ENCODE data around the gene DOC2A. TPM values are rescaled to one million over a fixed set of nuclear protein-coding genes. Genes with fewer than 3 reads are reported as not detected.
A peak's percentile ranks its signal among the peaks of the same experiment; 100 is the strongest.

The DOC2A gene
- total RNA-seq, 1 experiment from 2014 or later = 3.2 TPM

DNA sequence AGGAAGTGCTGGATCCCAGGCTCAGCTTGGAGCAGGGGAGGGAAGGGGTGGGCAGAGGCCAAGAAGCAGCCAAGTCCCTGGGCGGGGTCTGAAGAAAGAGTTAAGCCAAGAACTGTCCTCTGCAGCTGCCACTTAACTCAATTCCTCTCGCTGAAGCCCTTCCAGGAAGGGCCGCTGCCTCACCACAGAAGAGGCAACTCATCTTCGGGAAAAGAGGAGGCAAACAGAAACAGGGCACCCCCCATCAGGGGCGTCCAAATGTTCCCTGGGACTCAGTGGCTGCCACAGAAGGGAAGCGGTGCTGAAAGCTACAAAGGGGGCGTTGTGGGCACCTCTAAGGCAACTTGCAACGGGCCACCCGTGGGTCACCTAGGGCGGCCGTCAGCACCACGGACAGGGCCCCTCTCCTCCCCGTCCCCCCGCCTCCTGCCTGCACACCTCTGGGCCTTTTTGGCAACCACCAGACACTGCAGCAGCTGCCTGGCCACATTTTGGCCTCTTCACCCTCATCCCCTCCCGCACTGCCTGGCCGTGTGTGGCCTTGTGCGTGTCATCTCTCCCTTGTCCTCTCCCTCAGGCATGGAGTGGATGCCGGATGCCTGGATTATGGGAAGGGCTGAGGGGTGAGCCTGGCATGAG lies 17.7 kb upstream of the DOC2A start:
- H3K27ac ChIP-seq (ENCODE audit: low read length) = no peak overlapping the region
- DNase-seq (ENCODE audit: low read depth, low spot score) (no peak), ATAC-seq (no peak)
- H3K27me3 ChIP-seq (ENCODE audit: control insufficient read depth, insufficient read depth, low read length) = no peaks in the 10 kb centered on the region
- BruUV-seq (replicated peaks) = no TSS peak
- POLR2A ChIA-PET = no interaction called here
- H3K9me3 ChIP-seq (ENCODE audit: control insufficient read depth, insufficient read depth, low read depth, low read length) = no peaks in the 10 kb centered on the region
- intact Hi-C loops (cut with micrococcal nuclease; ENCODE audit: unreplicated experiment) (loop anchor here (5.0 to 10.0 kb wide), 2 partner anchors 114 to 336 kb away; no protein-coding TSS in a partner anchor), in situ Hi-C loops (cut with HindIII; ENCODE audit: low pct_unique_long_range_greater_than_20kb, low sequenced_read_pairs) (no loop called here)
- H3K36me3 ChIP-seq (ENCODE audit: control insufficient read depth, insufficient read depth, low read length) = no peaks in the 10 kb centered on the region
- no peak overlapping the region for H3K4me3 ChIP-seq (ENCODE audit: low read depth in 2 of 2, low read length in 2 of 2)
- peaks cover 9% of the 10 kb centered on the region for H3K4me1 ChIP-seq (ENCODE audit: control insufficient read depth, insufficient read depth, low read length)
- CTCF ChIA-PET = no interaction called here
- TF ChIP-seq, protein P1, sequence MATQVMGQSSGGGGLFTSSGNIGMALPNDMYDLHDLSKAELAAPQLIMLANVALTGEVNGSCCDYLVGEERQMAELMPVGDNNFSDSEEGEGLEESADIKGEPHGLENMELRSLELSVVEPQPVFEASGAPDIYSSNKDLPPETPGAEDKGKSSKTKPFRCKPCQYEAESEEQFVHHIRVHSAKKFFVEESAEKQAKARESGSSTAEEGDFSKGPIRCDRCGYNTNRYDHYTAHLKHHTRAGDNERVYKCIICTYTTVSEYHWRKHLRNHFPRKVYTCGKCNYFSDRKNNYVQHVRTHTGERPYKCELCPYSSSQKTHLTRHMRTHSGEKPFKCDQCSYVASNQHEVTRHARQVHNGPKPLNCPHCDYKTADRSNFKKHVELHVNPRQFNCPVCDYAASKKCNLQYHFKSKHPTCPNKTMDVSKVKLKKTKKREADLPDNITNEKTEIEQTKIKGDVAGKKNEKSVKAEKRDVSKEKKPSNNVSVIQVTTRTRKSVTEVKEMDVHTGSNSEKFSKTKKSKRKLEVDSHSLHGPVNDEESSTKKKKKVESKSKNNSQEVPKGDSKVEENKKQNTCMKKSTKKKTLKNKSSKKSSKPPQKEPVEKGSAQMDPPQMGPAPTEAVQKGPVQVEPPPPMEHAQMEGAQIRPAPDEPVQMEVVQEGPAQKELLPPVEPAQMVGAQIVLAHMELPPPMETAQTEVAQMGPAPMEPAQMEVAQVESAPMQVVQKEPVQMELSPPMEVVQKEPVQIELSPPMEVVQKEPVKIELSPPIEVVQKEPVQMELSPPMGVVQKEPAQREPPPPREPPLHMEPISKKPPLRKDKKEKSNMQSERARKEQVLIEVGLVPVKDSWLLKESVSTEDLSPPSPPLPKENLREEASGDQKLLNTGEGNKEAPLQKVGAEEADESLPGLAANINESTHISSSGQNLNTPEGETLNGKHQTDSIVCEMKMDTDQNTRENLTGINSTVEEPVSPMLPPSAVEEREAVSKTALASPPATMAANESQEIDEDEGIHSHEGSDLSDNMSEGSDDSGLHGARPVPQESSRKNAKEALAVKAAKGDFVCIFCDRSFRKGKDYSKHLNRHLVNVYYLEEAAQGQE (IDR thresholded peaks at IDR 0.05; ENCODE audit: insufficient read depth in 1 of 2, low read depth in 2 of 2, low read length in 1 of 2) = peak; percentile 96
- TF ChIP-seq SIN3A (IDR thresholded peaks at IDR 0.05; ENCODE audit: borderline replicate concordance, insufficient read depth, low read depth, low read length) = no peak

DNA sequence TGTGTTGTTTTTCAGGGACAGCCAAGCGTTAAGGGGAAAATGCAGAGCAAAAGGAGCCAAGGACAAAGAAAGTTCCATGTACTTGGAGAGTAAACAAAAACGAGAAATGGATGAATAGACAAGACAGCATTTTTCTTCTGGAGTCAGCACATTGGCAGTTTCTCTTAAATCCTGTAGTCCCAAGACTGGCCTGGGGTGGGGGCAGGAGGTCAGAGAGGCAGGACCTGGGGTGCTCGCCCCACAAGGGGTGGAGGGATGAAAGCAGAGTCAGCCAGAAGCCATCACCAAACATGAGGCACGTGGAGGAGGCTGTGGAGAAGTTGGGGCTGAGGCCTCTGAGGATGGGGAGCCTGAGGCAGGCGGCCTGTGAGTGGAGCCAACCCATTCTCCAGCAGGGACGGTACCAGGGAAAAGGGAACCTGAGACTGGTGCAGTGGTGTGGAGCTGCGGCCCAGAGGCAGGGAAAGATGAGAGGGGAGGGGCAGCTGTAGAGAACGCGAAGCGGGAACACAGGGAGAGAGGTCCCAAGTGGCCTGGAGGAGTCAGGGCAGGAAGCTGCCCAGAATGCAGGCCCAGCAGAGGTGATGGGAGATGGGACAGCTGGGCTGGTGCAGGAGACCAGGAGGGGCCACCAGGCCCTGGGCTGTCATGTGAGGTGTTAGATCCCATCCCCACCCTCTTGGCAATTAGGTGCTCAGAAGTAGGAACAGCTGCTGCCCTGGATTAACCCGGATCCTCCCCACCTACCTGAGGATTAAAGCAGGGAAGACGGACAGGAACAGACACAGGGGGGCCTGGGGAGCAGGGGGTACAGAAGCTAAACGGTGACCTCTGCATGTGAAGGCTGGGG lies 17.0 kb upstream of the DOC2A start:
- Histone ChIP-seq H3K4me1 (ENCODE audit: control insufficient read depth, insufficient read depth, low read length) (peaks cover 9% of the 10 kb centered on the region), H3K27me3 (ENCODE audit: control insufficient read depth, insufficient read depth, low read length) (no peaks in the 10 kb centered on the region), H3K4me3 (ENCODE audit: low read depth in 2 of 2, low read length in 2 of 2) (no peak overlapping the region), H3K9me3 (ENCODE audit: control insufficient read depth, insufficient read depth, low read depth, low read length) (no peaks in the 10 kb centered on the region), H3K27ac (ENCODE audit: low read length) (no peak overlapping the region), H3K36me3 (ENCODE audit: control insufficient read depth, insufficient read depth, low read length) (no peaks in the 10 kb centered on the region)
- POLR2A ChIA-PET = no interaction called here
- intact Hi-C loops (cut with micrococcal nuclease; ENCODE audit: unreplicated experiment) (loop anchor here (5.0 to 10.0 kb wide), 2 partner anchors 113 to 336 kb away; no protein-coding TSS in a partner anchor), in situ Hi-C loops (cut with HindIII; ENCODE audit: low pct_unique_long_range_greater_than_20kb, low sequenced_read_pairs) (no loop called here)
- ATAC-seq (no peak), DNase-seq (ENCODE audit: low read depth, low spot score) (no peak)
- BruUV-seq (replicated peaks) = no TSS peak
- TF ChIP-seq, protein P1 (IDR thresholded peaks at IDR 0.05; ENCODE audit: insufficient read depth in 1 of 2, low read depth in 2 of 2, low read length in 1 of 2) = no peak
- TF ChIP-seq POLR2AphosphoS5 (IDR thresholded peaks at IDR 0.05; ENCODE audit: low read depth, low read length) (no peak), SIN3A (IDR thresholded peaks at IDR 0.05; ENCODE audit: borderline replicate concordance, insufficient read depth, low read depth, low read length) (no peak), TCF7L2 (IDR thresholded peaks at IDR 0.05; ENCODE audit: low read depth, low read length) (no peak)
- TF ChIP-seq, protein P2, sequence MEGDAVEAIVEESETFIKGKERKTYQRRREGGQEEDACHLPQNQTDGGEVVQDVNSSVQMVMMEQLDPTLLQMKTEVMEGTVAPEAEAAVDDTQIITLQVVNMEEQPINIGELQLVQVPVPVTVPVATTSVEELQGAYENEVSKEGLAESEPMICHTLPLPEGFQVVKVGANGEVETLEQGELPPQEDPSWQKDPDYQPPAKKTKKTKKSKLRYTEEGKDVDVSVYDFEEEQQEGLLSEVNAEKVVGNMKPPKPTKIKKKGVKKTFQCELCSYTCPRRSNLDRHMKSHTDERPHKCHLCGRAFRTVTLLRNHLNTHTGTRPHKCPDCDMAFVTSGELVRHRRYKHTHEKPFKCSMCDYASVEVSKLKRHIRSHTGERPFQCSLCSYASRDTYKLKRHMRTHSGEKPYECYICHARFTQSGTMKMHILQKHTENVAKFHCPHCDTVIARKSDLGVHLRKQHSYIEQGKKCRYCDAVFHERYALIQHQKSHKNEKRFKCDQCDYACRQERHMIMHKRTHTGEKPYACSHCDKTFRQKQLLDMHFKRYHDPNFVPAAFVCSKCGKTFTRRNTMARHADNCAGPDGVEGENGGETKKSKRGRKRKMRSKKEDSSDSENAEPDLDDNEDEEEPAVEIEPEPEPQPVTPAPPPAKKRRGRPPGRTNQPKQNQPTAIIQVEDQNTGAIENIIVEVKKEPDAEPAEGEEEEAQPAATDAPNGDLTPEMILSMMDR (IDR thresholded peaks at IDR 0.05) = no peak
- CTCF ChIA-PET = no interaction called here
